ENCODE data around the gene CYYR1. TPM values are rescaled to one million over a fixed set of nuclear protein-coding genes. Genes with fewer than 3 reads are reported as not detected.

The CYYR1 gene
- total RNA-seq, 1 experiment from 2014 or later = under 0.01 TPM

GRCh38 chr21:26553898-26554297, 19.2 kb downstream of the CYYR1 start:
- DNase-seq (ENCODE audit: low read depth) = no peak

DNA sequence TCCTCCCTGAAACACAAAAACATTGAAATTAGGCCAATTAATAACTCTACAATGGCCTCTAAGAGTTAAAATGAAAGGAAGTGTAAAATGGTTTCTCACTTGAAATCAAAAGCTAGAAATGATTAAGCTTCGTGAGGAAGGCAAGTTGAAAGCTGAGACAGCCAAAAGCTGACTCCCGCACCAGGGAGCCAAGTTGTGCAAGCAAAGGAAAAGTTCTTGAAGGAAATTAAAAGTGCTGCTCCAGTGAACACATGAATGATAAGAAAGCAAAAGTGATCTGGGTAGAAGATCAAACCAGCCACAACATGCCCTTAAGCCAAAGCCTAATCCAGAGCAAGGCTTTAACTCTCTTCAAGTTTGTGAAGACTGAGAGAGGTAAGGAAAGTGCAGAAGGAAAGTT, 22.8 kb downstream of the CYYR1 start:
- DNase-seq (ENCODE audit: low read depth) = no peak

GRCh38 chr21:26546446-26547097, 26.5 kb downstream of the CYYR1 start:
- no peak for DNase-seq (ENCODE audit: low read depth)

DNA sequence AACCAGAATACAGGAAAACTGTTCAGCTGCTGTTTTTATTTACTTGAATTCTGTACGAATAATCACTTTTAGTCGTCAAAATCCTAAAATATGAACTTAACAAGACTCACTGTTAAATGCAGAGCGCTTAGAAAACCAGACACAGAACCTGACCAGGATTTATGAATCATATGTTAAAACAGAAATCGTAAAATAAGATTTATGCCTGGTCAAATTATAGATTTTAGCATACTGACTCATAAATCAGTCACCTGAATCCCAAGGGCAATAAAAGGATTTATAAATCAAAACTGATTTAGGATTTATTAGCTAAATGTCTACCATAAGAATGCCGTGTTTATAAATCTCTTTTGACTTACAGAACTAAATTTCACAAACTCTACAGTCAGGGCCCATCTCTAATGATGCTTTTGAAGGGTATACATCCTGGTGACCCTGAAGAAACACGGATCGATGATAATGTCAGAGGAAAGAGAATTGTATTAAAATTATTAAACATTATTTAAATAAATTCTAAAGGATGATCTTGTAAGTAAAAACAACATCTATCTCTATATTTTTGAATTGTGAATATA, 28.8 kb downstream of the CYYR1 start:
- DNase-seq (ENCODE audit: low read depth) = no peak

GRCh38 chr21:26540651-26541050, 32.4 kb downstream of the CYYR1 start:
- DNase-seq (ENCODE audit: low read depth) = no peak

GRCh38 chr21:26539566-26539965, 33.5 kb downstream of the CYYR1 start:
- DNase-seq (ENCODE audit: low read depth) = no peak

GRCh38 chr21:26534517-26534916, 38.6 kb downstream of the CYYR1 start:
- no peak for DNase-seq (ENCODE audit: low read depth)

- DNase-seq (ENCODE audit: low read depth) = no peak
These were observed 40.9 kb downstream of the CYYR1 start for GRCh38 chr21:26532208-26532607.

GRCh38 chr21:26529526-26529925, 43.6 kb downstream of the CYYR1 start:
- no peak for DNase-seq (ENCODE audit: low read depth)

DNA sequence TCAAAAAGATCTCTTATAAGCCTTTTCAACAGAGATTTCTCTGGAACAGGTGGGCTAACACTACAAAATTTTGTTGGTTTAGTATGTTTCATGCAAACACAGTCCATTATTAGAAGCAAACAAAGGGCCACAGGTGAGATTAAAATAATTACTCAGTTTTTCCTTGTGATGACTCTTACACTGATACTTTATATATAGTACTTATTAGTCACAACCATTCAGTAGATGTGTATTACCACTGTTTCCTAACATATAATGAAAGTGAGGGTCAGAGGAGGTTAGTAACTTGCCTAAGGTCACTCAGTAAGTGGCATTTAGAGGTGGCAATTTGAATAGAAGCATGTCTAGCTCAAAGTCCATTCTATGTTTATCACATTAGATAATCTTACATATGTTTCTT, 44.2 kb downstream of the CYYR1 start:
- DNase-seq (ENCODE audit: low read depth) = no peak

- no peak for DNase-seq (ENCODE audit: low read depth)
These were observed 50.4 kb downstream of the CYYR1 start for GRCh38 chr21:26522704-26523103.

- no peak for DNase-seq (ENCODE audit: low read depth)
These were observed 53.9 kb downstream of the CYYR1 start for GRCh38 chr21:26519142-26519541.

- DNase-seq (ENCODE audit: low read depth) = no peak
These were observed 57.8 kb downstream of the CYYR1 start for GRCh38 chr21:26515257-26515656.

DNA sequence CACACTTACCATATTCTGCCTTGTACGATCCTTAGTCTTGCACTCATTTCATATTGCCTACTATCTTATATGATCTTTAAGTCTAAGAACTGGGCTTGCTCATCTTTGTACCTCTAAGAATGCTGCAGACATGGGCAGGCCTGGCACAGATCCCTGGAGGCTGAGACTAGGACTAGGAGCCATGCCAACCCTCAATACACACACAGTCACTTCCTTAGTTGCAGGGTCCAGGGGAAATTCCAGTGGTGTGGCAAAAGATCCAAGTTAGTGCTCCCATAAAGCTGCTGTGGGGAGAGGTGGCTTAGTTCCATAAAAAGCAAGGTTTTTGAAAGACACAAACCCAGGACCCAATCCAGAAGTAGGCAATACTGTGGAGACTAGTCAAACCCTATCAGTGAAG, 59.9 kb downstream of the CYYR1 start:
- DNase-seq (ENCODE audit: low read depth) = no peak

DNA sequence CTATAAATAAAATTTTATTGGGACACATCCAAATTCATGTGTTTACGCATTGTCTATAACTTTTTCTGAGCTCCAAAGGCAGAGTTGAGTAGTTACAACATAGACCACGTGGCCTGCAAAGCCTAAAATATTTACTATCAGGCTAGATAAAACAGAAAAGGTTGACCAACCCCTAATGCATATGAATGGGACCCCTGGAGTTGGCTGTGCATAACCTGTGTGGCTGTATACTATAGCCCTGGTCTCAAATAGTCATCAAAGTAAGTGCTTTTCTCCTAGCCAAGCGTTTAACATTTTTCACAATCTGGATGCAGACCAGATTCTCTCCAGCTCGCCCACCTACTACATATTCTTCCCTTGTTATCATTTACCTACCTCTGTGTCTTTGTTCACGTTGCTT, 60.4 kb downstream of the CYYR1 start:
- DNase-seq (ENCODE audit: low read depth) = no peak

DNA sequence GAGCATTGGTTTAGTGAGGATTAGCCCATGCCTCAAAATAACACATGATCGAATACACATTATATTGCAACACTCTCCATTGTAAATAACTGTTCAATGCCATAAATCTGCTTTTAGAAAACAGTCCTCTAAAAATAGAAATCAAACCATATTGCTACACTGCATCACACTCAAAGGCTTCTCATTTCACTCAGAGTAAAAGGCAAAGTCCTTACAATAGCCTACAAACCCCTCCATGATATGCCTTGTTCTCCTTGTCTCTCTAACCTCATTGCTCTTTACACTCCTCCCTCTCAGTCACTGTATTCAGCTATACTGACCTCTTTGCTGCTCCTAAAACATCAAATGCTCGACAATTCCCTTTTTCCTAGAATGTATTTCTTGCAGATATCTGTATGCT, 64.2 kb downstream of the CYYR1 start:
- no peak for DNase-seq (ENCODE audit: low read depth)

GRCh38 chr21:26506956-26507355, 66.1 kb downstream of the CYYR1 start:
- DNase-seq (ENCODE audit: low read depth) = no peak

GRCh38 chr21:26505211-26505610, 67.9 kb downstream of the CYYR1 start:
- DNase-seq (ENCODE audit: low read depth) = no peak

GRCh38 chr21:26503414-26503813, 69.7 kb downstream of the CYYR1 start:
- DNase-seq (ENCODE audit: low read depth) = no peak

DNA sequence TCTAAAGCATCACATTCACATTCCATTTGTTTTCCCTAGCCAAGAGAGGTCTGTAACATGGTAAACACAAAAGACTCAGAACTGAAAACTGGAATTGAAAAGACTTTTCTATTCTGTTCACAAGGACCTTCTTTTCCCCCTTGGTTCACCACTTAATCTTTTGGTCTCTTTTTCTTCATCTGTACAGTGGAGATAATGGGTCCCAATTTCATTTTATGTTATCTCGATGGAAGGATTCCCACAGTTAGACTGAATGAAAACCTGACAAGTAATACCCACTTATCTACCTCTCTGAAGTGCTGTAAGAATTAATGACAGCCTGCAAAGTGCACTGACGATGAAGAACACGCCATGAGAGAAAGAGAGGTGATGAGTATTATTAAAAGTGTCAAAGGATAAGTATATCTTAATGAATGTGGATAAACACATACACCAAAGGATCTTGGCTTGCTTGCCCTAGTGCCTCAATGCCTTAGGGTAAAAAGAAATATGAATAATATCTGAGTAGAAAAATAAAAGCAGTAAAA, 71.5 kb downstream of the CYYR1 start:
- no peak for DNase-seq (ENCODE audit: low read depth)

DNA sequence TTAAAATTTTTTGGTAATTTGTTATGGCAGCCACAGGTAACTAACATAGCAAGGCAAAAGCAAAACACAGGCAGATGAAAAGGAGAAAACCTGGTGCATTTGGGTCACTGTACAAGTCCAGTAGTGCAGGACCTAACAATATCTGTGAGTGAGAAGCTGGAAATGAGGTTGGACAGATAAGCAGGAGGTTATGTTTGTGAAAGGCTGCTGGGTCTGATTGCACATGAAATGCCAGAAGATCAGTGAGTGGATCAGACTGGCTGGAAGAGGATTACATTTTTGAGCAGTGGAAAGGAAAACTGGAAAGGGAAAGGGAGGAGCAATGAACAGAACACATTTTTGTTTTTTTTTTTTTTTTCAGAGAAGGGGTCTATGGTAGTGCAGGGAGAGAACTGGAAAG, 73.6 kb downstream of the CYYR1 start:
- DNase-seq (ENCODE audit: low read depth) = no peak

GRCh38 chr21:26495283-26495849, 77.7 kb downstream of the CYYR1 start:
- no peak for DNase-seq (ENCODE audit: low read depth)

- DNase-seq (ENCODE audit: low read depth) = no peak
These were observed 81.4 kb downstream of the CYYR1 start for GRCh38 chr21:26491663-26492062.
